ENCODE measurements around the gene RPH3AL. TPM values are rescaled to one million over a fixed set of nuclear protein-coding genes. Genes with fewer than 3 reads are reported as not detected.

The RPH3AL gene
- total RNA-seq, 4 donors from 2014 or later = 9.6 to 62.4 (median 41.9) TPM

DNA sequence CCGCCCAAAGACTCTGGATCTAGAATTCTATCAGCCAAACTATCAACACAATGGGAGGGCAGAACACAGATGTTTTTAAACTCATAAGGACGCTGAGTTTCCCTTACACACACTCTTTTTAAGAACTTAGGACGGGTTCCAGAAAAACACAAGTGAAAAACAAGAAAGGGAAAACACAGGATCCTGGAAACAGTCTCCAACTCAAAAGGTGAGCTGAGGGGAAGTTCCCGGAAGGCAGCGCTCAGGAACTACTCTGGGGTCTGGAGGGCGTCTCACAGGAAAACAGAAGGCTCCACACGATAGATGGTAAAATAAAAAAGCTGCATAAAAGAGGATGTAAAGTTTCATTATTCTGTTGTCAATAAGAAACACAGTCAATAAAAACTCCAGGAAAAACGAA lies 91.0 kb downstream of the RPH3AL start:
- H3K27me3 ChIP-seq = no peaks in the 10 kb centered on the region
- DNase-seq (ENCODE audit: low spot score in 2 of 2) = no peak
- H3K9me3 ChIP-seq = no peaks in the 10 kb centered on the region
- H3K4me1 ChIP-seq = peaks cover 0 to 13% (median 0%) of the 10 kb centered on the region in 4 donors
- H3K27ac ChIP-seq = peak overlapping the region in 1 of 4 donors; percentile 24
- WGBS, 2 donors = 71 to 78% methylated on average over 8 of the region's 8 CpGs
- H3K36me3 ChIP-seq = peaks cover 0 to 8% (median 0%) of the 10 kb centered on the region in 3 donors
- TF ChIP-seq POLR2A (IDR thresholded peaks at IDR 0.05) = no peak
- TF ChIP-seq EP300 (IDR thresholded peaks at IDR 0.05) = no peak
- TF ChIP-seq, protein P1, sequence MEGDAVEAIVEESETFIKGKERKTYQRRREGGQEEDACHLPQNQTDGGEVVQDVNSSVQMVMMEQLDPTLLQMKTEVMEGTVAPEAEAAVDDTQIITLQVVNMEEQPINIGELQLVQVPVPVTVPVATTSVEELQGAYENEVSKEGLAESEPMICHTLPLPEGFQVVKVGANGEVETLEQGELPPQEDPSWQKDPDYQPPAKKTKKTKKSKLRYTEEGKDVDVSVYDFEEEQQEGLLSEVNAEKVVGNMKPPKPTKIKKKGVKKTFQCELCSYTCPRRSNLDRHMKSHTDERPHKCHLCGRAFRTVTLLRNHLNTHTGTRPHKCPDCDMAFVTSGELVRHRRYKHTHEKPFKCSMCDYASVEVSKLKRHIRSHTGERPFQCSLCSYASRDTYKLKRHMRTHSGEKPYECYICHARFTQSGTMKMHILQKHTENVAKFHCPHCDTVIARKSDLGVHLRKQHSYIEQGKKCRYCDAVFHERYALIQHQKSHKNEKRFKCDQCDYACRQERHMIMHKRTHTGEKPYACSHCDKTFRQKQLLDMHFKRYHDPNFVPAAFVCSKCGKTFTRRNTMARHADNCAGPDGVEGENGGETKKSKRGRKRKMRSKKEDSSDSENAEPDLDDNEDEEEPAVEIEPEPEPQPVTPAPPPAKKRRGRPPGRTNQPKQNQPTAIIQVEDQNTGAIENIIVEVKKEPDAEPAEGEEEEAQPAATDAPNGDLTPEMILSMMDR (IDR thresholded peaks at IDR 0.05) = no peak
- H3K4me3 ChIP-seq = no peak overlapping the region

DNA sequence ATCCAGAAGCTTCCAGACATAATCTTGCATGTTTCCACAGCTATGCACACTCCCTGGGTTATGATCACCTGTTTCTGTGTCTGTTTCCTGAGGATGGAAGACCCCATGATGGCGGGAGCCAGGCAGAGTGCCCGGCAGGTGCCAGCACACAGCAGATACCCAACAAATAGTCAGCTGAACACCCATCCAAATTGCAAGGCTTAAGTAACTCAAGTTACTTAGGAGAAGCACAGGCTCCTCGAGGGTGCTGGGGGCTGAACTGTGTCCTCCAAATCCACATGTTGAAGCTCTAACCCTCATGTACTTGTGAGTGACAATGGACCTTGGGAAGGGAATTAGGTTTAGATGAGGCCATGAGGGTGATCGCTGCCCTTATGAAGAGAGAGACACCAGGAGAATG lies 91.7 kb downstream of the RPH3AL start:
- TF ChIP-seq POLR2A (IDR thresholded peaks at IDR 0.05) (no peak), EP300 (IDR thresholded peaks at IDR 0.05) (no peak)
- TF ChIP-seq, protein P1 (IDR thresholded peaks at IDR 0.05) = no peak
- Histone ChIP-seq H3K36me3 (peaks cover 0 to 8% (median 0%) of the 10 kb centered on the region in 3 donors), H3K27me3 (no peaks in the 10 kb centered on the region), H3K9me3 (no peaks in the 10 kb centered on the region), H3K4me3 (no peak overlapping the region), H3K4me1 (peaks cover 0 to 8% (median 0%) of the 10 kb centered on the region in 4 donors), H3K27ac (peak overlapping the region in 1 of 4 donors; percentile 24)
- WGBS, 2 donors = 79 to 100% methylated on average over 3 to 4 of the region's 4 CpGs
- DNase-seq (ENCODE audit: low spot score in 2 of 2) = no peak

DNA sequence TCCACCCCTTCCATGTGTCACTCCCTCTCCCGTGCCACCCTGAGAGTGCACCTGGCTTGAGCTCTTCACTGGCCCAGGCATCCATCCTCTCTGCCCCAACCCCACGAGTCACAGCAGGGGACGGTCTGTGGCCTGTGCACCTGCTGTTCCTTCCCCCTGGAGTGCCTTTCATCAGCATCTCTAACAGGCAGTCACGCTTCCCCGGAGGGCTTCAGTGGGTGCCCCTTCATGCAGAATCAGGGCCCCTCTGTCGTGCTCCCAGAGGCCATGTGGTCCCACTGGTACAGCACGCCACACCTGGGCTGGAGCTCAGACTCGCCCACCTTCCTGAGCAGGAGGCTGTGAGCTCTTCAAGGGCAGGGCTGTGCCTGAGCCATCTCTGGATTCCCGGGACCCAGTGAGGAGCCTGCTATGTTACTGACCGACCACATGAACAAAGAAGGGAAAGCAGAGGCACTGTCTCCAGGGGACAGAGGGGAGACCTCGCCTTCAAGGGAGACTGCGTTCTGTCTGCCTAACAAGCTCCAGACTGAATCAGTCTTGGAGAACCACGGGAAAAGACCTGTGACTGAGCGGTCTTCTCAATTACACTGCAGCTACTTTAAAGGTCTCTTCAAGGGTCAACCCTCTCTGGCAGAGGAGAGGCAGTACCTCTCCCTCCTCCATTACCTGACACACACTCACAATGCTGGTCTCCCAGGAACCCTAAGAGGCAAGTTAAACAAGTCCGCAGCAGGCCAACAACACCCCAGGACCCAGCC lies 92.4 kb downstream of the RPH3AL start:
- TF ChIP-seq EP300 (IDR thresholded peaks at IDR 0.05) (no peak), POLR2A (IDR thresholded peaks at IDR 0.05) (no peak)
- TF ChIP-seq, protein P1 (IDR thresholded peaks at IDR 0.05) = no peak
- Histone ChIP-seq H3K4me1 (peaks cover 0 to under 1% (median 0%) of the 10 kb centered on the region in 4 donors), H3K9me3 (no peaks in the 10 kb centered on the region), H3K27me3 (no peaks in the 10 kb centered on the region), H3K27ac (peak overlapping the region in 1 of 4 donors; percentile 24), H3K4me3 (no peak overlapping the region), H3K36me3 (peaks cover 0 to 8% (median 0%) of the 10 kb centered on the region in 3 donors)
- no peak for DNase-seq (ENCODE audit: low spot score in 2 of 2)
- WGBS, 2 donors = 64 to 70% methylated on average over 14 to 15 of the region's 15 CpGs

DNA sequence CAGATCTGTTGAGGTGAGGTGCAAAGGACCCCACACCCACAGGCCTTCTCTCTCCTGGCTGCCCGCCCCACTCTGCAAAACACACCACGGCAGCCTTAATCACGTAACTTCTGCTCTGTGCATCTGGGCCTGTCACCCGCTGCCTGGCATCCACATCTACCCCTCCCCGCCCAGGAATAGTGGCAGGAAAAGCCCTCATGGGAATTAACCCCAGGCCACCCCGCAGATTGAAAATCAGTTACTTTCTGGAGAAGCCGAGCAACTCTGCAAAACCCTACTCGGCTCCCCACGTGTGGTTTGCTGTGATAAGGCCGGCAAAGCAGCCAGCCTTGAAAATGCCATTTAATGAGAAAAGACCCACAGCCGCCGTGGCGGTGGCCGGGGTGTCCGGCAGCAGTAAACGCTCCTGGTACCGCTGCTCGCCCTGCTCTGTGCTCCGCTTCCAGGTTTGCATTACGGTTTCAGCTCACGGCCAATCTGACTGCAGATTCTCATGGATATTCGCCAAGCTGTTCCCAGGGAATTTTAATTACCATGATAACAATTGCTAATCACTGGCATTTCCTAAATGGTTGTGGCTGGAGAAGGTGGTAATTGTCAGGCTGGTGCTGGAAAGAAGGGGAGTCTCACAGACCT lies 93.1 kb downstream of the RPH3AL start:
- WGBS, 2 donors = 49 to 52% methylated on average over 22 of the region's 22 CpGs
- no peak for DNase-seq (ENCODE audit: low spot score in 2 of 2)
- no peak overlapping the region for H3K27ac ChIP-seq

More for the DNA sequence above, 93.1 kb downstream of the RPH3AL start:
- TF ChIP-seq, protein P1 (IDR thresholded peaks at IDR 0.05) = no peak
- TF ChIP-seq POLR2A (IDR thresholded peaks at IDR 0.05) (no peak), EP300 (IDR thresholded peaks at IDR 0.05) (no peak)
- Histone ChIP-seq H3K4me1 (no peaks in the 10 kb centered on the region), H3K9me3 (no peaks in the 10 kb centered on the region), H3K27me3 (no peaks in the 10 kb centered on the region), H3K4me3 (no peak overlapping the region), H3K36me3 (peaks cover 0 to 8% (median 0%) of the 10 kb centered on the region in 3 donors)

All from tibial nerve (tissue), 4 donors.